ENCODE data around the gene LCOR.

GRCh38 chr10:96857301-96858012 lies 25.4 kb downstream of the LCOR start:
- TF ChIP-seq CTCF (IDR thresholded peaks at IDR 0.05; ENCODE audit: poor library complexity): no peak
- TF ChIP-seq EZH2 (IDR thresholded peaks at IDR 0.05; ENCODE audit: borderline replicate concordance): no peak
